A549 (cell line): ENCODE results near the gene PCDH9. TPM values are rescaled to one million over a fixed set of nuclear protein-coding genes. Genes with fewer than 3 reads are reported as not detected.
A peak's percentile ranks its signal among the peaks of the same experiment; 100 is the strongest.

Experiments used
- ATAC-seq, 2 experiments: fragments of 200-7000 bp in 1 of 2; fragments of >200 bp in 1 of 2; cut with Nextera tagmentation in 1 of 2; cut with Tn5 transposase in 1 of 2; 3 replicates each; pipeline versions ENCODE4 v1.8.0 to v1.9.1; 2018 to 2020; ENCODE audit warnings: mild to moderate bottlenecking in 1 of 2, moderate library complexity in 1 of 2
- CTCF ChIA-PET: fragments of 300-600 bp; sonication (Branson Sonifier 250); formaldehyde crosslinking; extraction: SDS; loops from one replicate; lab custom pipeline; 2021; ENCODE audit warnings: antibody characterized with exemption, inconsistent platforms; lab: Yijun Ruan, JAX
- POLR2A ChIA-PET: fragments of 350-600 bp; formaldehyde crosslinking; extraction: SDS; loops from one replicate; lab custom pipeline; 2021; ENCODE audit warnings: antibody characterized with exemption, inconsistent platforms; lab: Yijun Ruan, JAX
- DNase-seq, 2 experiments: peaks; one replicate each; pipeline versions ENCODE4 v3.0.0 to v3.0.0-alpha.2; 2011 to 2016; ENCODE audit warnings: low read depth in 1 of 2, low spot score in 1 of 2
- FAIRE-seq: peaks from 2 replicates; lab custom pipeline; 2011; peaks lifted over from hg19 to GRCh38; lab: Jason Lieb, UNC
- H3K27ac ChIP-seq, 2 experiments: fragments of >200 bp; sonication (Bioruptor Twin); formaldehyde crosslinking; 3 replicates each; pipeline ENCODE4 v1.5.1; 2016 to 2017
- H3K4me1 ChIP-seq: fragments of >200 bp; sonication (Bioruptor Twin); formaldehyde crosslinking; 3 replicates; pipeline ENCODE4 v1.6.1; 2016
- H3K4me2 ChIP-seq: fragments of >200 bp; sonication (Bioruptor Twin); formaldehyde crosslinking; 3 replicates; pipeline ENCODE4 v1.6.1; 2016
- H3K4me3 ChIP-seq: fragments of >200 bp; sonication (Bioruptor Twin); formaldehyde crosslinking; 3 replicates; pipeline ENCODE4 v1.5.1; 2016
- H3K9me3 ChIP-seq: fragments of >200 bp; sonication (Bioruptor Twin); formaldehyde crosslinking; 3 replicates; pipeline ENCODE4 v1.6.1; 2016
- CHD4 ChIP-seq: fragments of 200-600 bp; sonication (generic); IDR thresholded peaks from 2 replicates; pipeline ENCODE4 v1.6.1; 2016; ENCODE audit warnings: antibody characterized with exemption, mild to moderate bottlenecking, borderline replicate concordance
- EP300 ChIP-seq, 2 experiments: fragments of >200 bp; sonication (Bioruptor Twin); formaldehyde crosslinking; IDR thresholded peaks; 2 replicates in 1 of 2; 3 replicates in 1 of 2; pipeline ENCODE4 v1.6.1; 2016 to 2017
- FOSB ChIP-seq: fragments of 250-450 bp; sonication (Bioruptor Pico); IDR thresholded peaks from 2 replicates; pipeline ENCODE4 v1.5.0; 2020; ENCODE audit warnings: mild to moderate bottlenecking, moderate library complexity
- FOSL2 ChIP-seq, 2 experiments: fragments of 450-650 bp in 1 of 2; fragments of >200 bp in 1 of 2; sonication (Bioruptor Twin) in 1 of 2; formaldehyde crosslinking; IDR thresholded peaks; 2 replicates each; pipeline versions ENCODE4 v1.5.0 to v1.6.1; 2016 to 2020; ENCODE audit warnings: mild to moderate bottlenecking in 1 of 2, moderate library complexity in 1 of 2
- HEYL ChIP-seq: fragments of 250-450 bp; sonication (Bioruptor Pico); IDR thresholded peaks from 2 replicates; pipeline ENCODE4 v1.8.0; 2021; ENCODE audit warnings: mild to moderate bottlenecking, moderate library complexity
- HOXB13 ChIP-seq: fragments of 250-450 bp; sonication (Bioruptor Pico); IDR thresholded peaks from 2 replicates; pipeline ENCODE4 v1.5.0; 2020; ENCODE audit warnings: low read depth, mild to moderate bottlenecking, moderate library complexity
- JUN ChIP-seq, 2 experiments: fragments of >200 bp; sonication (Bioruptor Twin); formaldehyde crosslinking; IDR thresholded peaks; 2 replicates in 1 of 2; 3 replicates in 1 of 2; pipeline ENCODE4 v1.6.1; 2016 to 2017
- JUNB ChIP-seq: fragments of >200 bp; sonication (Bioruptor Twin); formaldehyde crosslinking; IDR thresholded peaks from 2 replicates; pipeline ENCODE4 v1.6.1; 2016
- KDM1A ChIP-seq: fragments of 200-600 bp; sonication (generic); IDR thresholded peaks from 2 replicates; pipeline ENCODE4 v1.6.1; 2016; ENCODE audit warnings: low read depth, mild to moderate bottlenecking
- KDM5A ChIP-seq: fragments of 200-600 bp; sonication (generic); IDR thresholded peaks from 2 replicates; pipeline ENCODE4 v1.6.1; 2016; ENCODE audit warnings: antibody characterized with exemption, mild to moderate bottlenecking
- MAFK ChIP-seq: fragments of 450-650 bp; IDR thresholded peaks from 2 replicates; pipeline ENCODE4 v1.6.1; 2014; ENCODE audit not compliant: partially characterized antibody
- MYC ChIP-seq: IDR thresholded peaks from 2 replicates; pipeline ENCODE4 v1.6.1; 2012; ENCODE audit warnings: mild to moderate bottlenecking, inconsistent platforms, low read length, improper control_type of control experiment, borderline replicate concordance
- PHF8 ChIP-seq: fragments of 200-600 bp; sonication (generic); IDR thresholded peaks from 2 replicates; pipeline ENCODE4 v1.6.1; 2016; ENCODE audit warnings: low read depth, mild to moderate bottlenecking, antibody characterized with exemption, moderate library complexity, borderline replicate concordance
- POLR2A ChIP-seq: IDR thresholded peaks from 2 replicates; pipeline ENCODE4 v1.6.1; 2012; ENCODE audit warnings: mild to moderate bottlenecking, low read length
- RAD21 ChIP-seq, 2 experiments: fragments of >200 bp in 1 of 2; sonication (Bioruptor Twin) in 1 of 2; formaldehyde crosslinking in 1 of 2; IDR thresholded peaks in 1 of 2; conservative IDR thresholded peaks in 1 of 2; 2 replicates in 1 of 2; 3 replicates in 1 of 2; pipeline ENCODE4 v1.6.1; 2012 to 2018; ENCODE audit warnings: inconsistent platforms in 1 of 2
- WGBS: methylation state at CpG from one replicate; pipeline ENCODE4 v1.1.6; 2017; ENCODE audit errors: missing lambda C conversion rate; 5-methylcytosine and 5-hydroxymethylcytosine counted together
- polyA plus RNA-seq, 4 experiments: library from polyadenylated mRNA; depleted of rRNA in 3 of 4; stranded (reverse); fragments of >200 nt; fragmentation: RNase III in 1 of 4; extraction: RNeasy Plus Mini Kit Qiagen cat#74134 plus additional on column Dnase treatment in 1 of 4; gene quantifications; 2 replicates in 3 of 4; 3 replicates in 1 of 4; pipeline ENCODE4 v1.2.3, GENCODE V29; 2011 to 2017
- TF ChIP-seq, protein P1 (sequence below): fragments of 450-650 bp; IDR thresholded peaks from 2 replicates; pipeline ENCODE4 v1.6.1; 2014; ENCODE audit warnings: antibody characterized with exemption
- TF ChIP-seq, protein P2 (sequence below): fragments of >200 bp; sonication (Bioruptor Twin); formaldehyde crosslinking; IDR thresholded peaks from 2 replicates; pipeline ENCODE4 v1.6.1; 2016
- TF ChIP-seq, protein P3 (sequence below): IDR thresholded peaks from 2 replicates; pipeline ENCODE4 v1.6.1; 2012
- TF ChIP-seq, protein P4 (sequence below): fragments of >200 bp; sonication (Bioruptor Twin); formaldehyde crosslinking; IDR thresholded peaks from 3 replicates; pipeline ENCODE4 v1.6.1; 2016

The PCDH9 gene
- polyA plus RNA-seq, 2 of the 4 experiments (the other 2 are of a cell fraction), result 16.0 to 29.5 TPM

DNA sequence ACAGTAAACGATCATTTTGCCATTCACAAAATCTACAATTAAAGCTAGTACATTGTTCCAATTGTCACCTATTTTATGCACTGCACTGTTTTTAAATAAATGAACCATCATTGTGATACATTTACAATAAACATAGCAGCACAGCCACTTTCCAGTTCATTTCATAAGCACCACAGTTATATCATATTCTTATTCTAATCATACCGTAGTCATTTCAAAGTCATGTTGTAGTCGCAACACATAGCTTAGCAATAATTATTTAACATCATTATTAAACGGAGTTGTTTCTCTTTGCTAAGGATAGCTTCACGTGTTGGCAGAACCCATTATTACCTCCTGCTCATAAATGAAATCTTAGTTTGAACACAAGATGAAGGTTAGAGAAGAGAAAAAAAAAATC is 2.2 kb upstream of the PCDH9 start:
- 62% methylated on average over 5 of the region's 5 CpGs for WGBS
- Histone ChIP-seq H3K27ac (0 out of 6 replicates have a peak overlapping the region, but pooled peaks of 1 of the 2 experiments have one; percentile 1), H3K4me2 (peak overlapping the region; percentile 72)
- FAIRE-seq (no peak), ATAC-seq (no peak)
- POLR2A ChIA-PET, result interaction anchor here (1.2 kb wide), 1 partner anchor 14 kb away, joined by 6 read pairs; no protein-coding TSS in a partner anchor
- TF ChIP-seq, protein P1, sequence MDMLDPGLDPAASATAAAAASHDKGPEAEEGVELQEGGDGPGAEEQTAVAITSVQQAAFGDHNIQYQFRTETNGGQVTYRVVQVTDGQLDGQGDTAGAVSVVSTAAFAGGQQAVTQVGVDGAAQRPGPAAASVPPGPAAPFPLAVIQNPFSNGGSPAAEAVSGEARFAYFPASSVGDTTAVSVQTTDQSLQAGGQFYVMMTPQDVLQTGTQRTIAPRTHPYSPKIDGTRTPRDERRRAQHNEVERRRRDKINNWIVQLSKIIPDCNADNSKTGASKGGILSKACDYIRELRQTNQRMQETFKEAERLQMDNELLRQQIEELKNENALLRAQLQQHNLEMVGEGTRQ, result no peak
- no peak for TF ChIP-seq JUNB
- TF ChIP-seq MYC, result no peak
- no peak for TF ChIP-seq JUN (IDR thresholded peaks at IDR 0.05)
- TF ChIP-seq HEYL (CRISPR knock-in tag), result no peak
- TF ChIP-seq KDM1A, result no peak
- TF ChIP-seq CHD4, result no peak
- TF ChIP-seq, all 56 proteins: peak for 0
- H3K9me3 ChIP-seq, result no peaks in the 10 kb centered on the region
- CTCF ChIA-PET, result interaction anchor here (0.5 to 1.5 kb wide), 2 partner anchors 100 to 543 kb away, joined by 3 read pairs; no protein-coding TSS in a partner anchor
- H3K4me3 ChIP-seq, result no peak overlapping the region
- H3K4me1 ChIP-seq, result peaks cover 14% of the 10 kb centered on the region; the same call in 2 of the 3 replicates
- DNase-seq, result no peak

DNA sequence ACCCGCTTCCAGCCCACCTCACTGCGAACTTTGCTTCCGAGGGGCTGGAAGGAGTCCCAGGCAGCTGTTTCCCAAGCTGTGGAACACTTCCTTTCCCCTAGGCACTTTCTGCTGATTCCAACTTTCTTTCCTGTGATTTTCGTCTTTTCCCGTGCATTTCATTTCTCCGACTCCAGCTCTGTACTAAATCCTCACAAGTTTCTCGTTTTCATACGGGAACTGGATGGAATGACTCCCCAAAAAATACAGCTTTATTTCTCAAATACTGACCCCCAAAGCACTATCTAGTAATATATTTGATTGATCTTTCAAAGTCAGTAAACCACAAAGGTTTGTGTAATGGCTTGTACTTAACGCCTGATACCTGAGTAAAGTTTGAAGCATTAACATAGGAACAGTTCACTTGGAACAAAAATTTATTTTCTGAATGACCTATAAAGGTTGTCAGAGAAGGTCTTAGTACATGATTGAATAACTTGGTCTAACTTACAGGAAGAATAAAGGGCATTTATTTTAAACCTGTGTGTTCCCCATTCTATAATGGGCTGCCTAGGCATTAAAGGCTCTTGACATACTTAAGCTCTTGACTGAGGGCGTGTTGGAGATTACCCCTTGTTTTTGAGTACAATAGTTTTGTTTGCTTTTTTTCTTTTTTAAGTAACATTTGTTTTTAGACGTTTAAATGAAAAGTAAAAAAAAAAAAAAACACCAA is 1.3 kb upstream of the PCDH9 start:
- ChIA-PET CTCF (interaction anchor here (1.5 kb wide), 1 partner anchor 542 kb away, joined by 3 read pairs; no protein-coding TSS in a partner anchor), POLR2A (interaction anchor here (0.7 to 1.2 kb wide), 2 partner anchors 13 to 109 kb away, joined by 3 to 6 read pairs; no protein-coding TSS in a partner anchor)
- no peaks in the 10 kb centered on the region for H3K9me3 ChIP-seq
- peak overlapping the region; percentile 93 to 94 for H3K27ac ChIP-seq
- peaks cover 23% of the 10 kb centered on the region; the same call in 2 of the 3 replicates for H3K4me1 ChIP-seq
- WGBS, result 5% methylated on average over 11 of the region's 11 CpGs
- DNase-seq (no peak), ATAC-seq (no peak), FAIRE-seq (no peak)
- TF ChIP-seq, protein P2, sequence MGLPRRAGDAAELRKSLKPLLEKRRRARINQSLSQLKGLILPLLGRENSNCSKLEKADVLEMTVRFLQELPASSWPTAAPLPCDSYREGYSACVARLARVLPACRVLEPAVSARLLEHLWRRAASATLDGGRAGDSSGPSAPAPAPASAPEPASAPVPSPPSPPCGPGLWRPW, result no peak
- peak; percentile 21 for TF ChIP-seq MAFK
- TF ChIP-seq, all 56 proteins: peak for 1
- peak overlapping the region; percentile 72 for H3K4me2 ChIP-seq
- H3K4me3 ChIP-seq, result peak overlapping the region; percentile 79

DNA sequence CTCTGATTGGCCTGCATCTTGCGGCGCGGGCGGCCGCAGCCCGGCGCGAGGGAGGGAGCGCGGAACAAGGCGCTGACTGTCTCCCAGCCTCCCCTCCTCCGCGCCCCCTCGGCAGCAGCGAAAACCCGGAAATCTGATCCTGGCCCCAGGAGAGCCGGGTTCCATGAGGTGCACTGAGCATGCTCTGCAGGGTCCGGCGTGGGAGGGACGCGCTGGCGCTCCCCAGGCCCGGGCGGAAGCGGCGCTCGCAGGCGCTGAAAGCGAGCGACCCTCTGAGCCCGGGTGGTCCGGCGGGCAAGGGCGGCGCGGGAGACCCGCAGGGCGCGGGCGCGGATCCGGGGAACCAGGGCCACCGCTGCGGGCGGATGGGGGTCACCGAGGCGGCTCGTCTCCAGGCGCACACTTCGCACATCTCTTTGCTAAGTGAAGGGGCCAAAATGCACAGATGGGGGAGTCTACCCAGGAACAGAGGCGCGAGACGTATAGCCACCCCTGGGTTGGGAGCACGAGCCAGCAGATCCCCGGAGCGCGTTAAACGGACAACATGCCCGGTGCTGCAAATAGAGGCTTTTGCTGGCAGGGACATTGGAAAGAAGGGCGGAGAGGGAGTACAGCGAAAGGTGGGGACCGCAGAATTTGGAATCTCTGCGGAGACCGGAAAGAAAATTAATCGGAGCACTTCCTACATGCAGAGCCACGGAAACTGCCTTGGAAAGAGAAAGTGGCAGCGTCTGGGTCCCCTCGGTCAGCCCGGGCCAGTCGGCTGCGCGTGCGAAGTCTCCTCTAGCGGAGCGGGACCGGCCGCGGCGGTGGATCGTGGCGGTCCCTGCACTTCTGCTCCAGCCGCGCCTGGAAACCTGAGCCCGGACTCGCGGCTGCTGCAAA is 510 bp upstream of the PCDH9 start:
- WGBS, result 2% methylated on average over 32 of the region's 86 CpGs
- H3K27ac ChIP-seq, result peak overlapping the region; percentile 93 to 94
- peak; percentile 77 to 96 for DNase-seq
- CTCF ChIA-PET, result interaction anchor here (1.4 kb wide), 1 partner anchor 409 kb away, joined by 3 read pairs; no protein-coding TSS in a partner anchor
- peak in 1 of 2 experiments; percentile 21; a peak in 2 of 5 replicates for TF ChIP-seq RAD21 (conservative IDR thresholded peaks at IDR 0.05 in 1 of 2, IDR thresholded peaks at IDR 0.05 in 1 of 2)
- peak; percentile 54 for TF ChIP-seq POLR2A
- TF ChIP-seq, protein P3, sequence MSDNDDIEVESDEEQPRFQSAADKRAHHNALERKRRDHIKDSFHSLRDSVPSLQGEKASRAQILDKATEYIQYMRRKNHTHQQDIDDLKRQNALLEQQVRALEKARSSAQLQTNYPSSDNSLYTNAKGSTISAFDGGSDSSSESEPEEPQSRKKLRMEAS, result peak; percentile 84
- no peak for TF ChIP-seq FOSL2 (IDR thresholded peaks at IDR 0.05)
- TF ChIP-seq FOSL2 (CRISPR knock-in tag; IDR thresholded peaks at IDR 0.05), result peak; percentile 49; the same call in 1 of the 2 replicates
- TF ChIP-seq EP300 (IDR thresholded peaks at IDR 0.05), result no peak
- TF ChIP-seq, protein P4, sequence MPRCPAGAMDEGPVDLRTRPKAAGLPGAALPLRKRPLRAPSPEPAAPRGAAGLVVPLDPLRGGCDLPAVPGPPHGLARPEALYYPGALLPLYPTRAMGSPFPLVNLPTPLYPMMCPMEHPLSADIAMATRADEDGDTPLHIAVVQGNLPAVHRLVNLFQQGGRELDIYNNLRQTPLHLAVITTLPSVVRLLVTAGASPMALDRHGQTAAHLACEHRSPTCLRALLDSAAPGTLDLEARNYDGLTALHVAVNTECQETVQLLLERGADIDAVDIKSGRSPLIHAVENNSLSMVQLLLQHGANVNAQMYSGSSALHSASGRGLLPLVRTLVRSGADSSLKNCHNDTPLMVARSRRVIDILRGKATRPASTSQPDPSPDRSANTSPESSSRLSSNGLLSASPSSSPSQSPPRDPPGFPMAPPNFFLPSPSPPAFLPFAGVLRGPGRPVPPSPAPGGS, result peak; percentile 1; the same call in 1 of the 3 replicates
- peak; percentile 42; the same call in 1 of the 2 replicates for TF ChIP-seq PHF8
- no peak for TF ChIP-seq FOSB (CRISPR knock-in tag)
- no peak for TF ChIP-seq KDM5A
- TF ChIP-seq JUN (IDR thresholded peaks at IDR 0.05), result peak in 1 of 2 experiments; percentile 56; a peak in 2 of 5 replicates
- no peak for TF ChIP-seq HOXB13 (CRISPR knock-in tag)
- H3K4me2 ChIP-seq, result peak overlapping the region; percentile 95
- POLR2A ChIA-PET, result no interaction called here
- peak; percentile 89 to 94 for ATAC-seq
- H3K9me3 ChIP-seq, result no peaks in the 10 kb centered on the region
- peak overlapping the region; percentile 79 for H3K4me3 ChIP-seq
- no peak for FAIRE-seq
- H3K4me1 ChIP-seq, result peaks cover 31% of the 10 kb centered on the region; the same call in 2 of the 3 replicates
